ENCODE data around the gene GABRA5. TPM values are rescaled to one million over a fixed set of nuclear protein-coding genes. Genes with fewer than 3 reads are reported as not detected.
"Not testable (repeated sequence)": the region's sequence is repeated elsewhere in the genome, so short reads cannot be mapped to it uniquely, and the experiment has no call there.

Gene GABRA5
- not detected for polyA plus RNA-seq (2013, experiment 1 of 2)
- not detected for polyA plus RNA-seq (2013, experiment 2 of 2)

DNA sequence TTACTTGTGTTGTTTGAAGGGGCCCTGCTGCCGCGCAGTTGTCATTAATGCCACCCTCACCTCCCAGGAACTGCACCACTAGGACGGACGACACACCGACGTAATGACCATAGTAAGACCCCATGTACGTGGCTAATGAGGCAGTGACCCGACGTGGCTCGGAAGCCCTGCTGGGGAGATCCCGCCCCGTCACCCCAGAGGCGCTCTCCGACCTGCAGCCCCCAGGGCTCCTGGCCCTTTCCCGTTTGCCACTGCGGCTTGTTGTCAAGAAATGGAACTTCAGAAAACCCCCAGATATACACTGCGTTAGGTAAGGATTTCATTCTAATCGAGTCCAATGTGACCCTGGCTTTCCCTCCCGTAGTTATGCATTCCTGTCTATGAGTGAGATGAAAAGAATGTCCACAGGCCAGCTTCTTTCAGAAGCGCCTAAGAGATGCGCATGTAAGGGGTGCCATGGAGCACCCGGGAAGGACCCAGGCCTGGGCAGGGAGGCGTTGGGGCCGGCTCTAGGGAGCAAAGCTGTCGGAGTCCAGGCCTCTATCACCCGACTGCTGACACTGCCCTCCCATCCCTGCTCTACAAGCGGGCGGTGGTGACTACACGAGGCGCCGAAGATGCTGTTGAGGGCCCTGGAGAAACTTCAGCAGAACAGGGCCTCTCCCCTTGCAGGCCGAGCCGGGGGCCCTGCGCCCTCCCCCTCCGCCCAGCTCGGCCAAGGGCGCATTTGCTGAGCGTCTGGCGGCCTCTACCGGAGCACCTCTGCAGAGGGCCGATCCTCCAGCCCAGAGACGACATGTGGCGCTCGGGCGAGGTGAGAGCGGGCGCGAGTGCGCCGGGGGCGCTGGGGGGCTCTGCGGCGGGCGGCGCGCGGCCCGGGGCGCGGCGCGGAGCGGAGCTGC is at the start of gene GABRA5:
Gene GABRA5, plus strand, starts transcription at position 765 of the 902 bp plus-strand sequence. CDS start 2,187 bp downstream, outside the sequence.
- Histone ChIP-seq H3K9me3 (ENCODE audit: control insufficient read depth, low read length) (peaks cover 3% of the 10 kb centered on the region), H2BK120ac (ENCODE audit: low read depth, low read length) (no peak within 1 kb of the TSS), H3K36me3 (ENCODE audit: control insufficient read depth in 1 of 2, insufficient read depth in 2 of 2, low read depth in 1 of 2, low read length in 2 of 2) (no peaks in the 10 kb centered on the region), H3K27ac (ENCODE audit: low read length, poor library complexity, severe bottlenecking) (no peak within 1 kb of the TSS), H2BK15ac (ENCODE audit: low read depth, poor library complexity, severe bottlenecking) (no peak within 1 kb of the TSS), H3K79me1 (replicated peaks; ENCODE audit: low read length, poor library complexity, severe bottlenecking) (no peaks in the 10 kb centered on the region), H3K27me3 (ENCODE audit: control insufficient read depth in 1 of 2, insufficient read depth in 1 of 2, low read length in 2 of 2) (peaks cover 28 to 52% of the 10 kb centered on the region in 2 experiments), H3K4me2 (ENCODE audit: low read length, poor library complexity, severe bottlenecking) (peak within 1 kb of the TSS; percentile 52), H3K14ac (ENCODE audit: low read length in 2 of 2) (no peak within 1 kb of the TSS), H2BK5ac (ENCODE audit: low read depth, low read length, poor library complexity, severe bottlenecking) (no peak within 1 kb of the TSS), H2AK5ac (ENCODE audit: low read length, severe bottlenecking) (no peak within 1 kb of the TSS), H3K4ac (ENCODE audit: low read depth in 1 of 2, low read length in 2 of 2) (no peak within 1 kb of the TSS), H4K91ac (ENCODE audit: low read length) (no peak within 1 kb of the TSS), H3K9ac (ENCODE audit: low read length) (no peak within 1 kb of the TSS), H3K23ac (ENCODE audit: low read length in 2 of 2) (no peak within 1 kb of the TSS), H3K4me1 (ENCODE audit: control insufficient read depth, insufficient read depth, low read depth, low read length) (peaks cover 13% of the 10 kb centered on the region), H3K18ac (ENCODE audit: low read depth in 1 of 2, low read length in 2 of 2) (no peak within 1 kb of the TSS), H2AFZ (ENCODE audit: low read depth, low read length) (no peak within 1 kb of the TSS), H4K8ac (ENCODE audit: low read length) (no peak within 1 kb of the TSS), H2BK12ac (ENCODE audit: low read length in 2 of 2) (no peak within 1 kb of the TSS), H3K4me3 (ENCODE audit: insufficient read depth in 1 of 2, low read depth in 1 of 2, low read length in 2 of 2) (no peak within 1 kb of the TSS)
- 15% methylated on average over 60 of the region's 63 CpGs for WGBS
- no peak for DNase-seq

GRCh38 chr15:26831191-26831590 is 35.7 kb upstream of the GABRA5 start:
- H2BK120ac ChIP-seq (ENCODE audit: low read depth, low read length); H3K4ac ChIP-seq (ENCODE audit: low read depth in 1 of 2, low read length in 2 of 2): not testable (repeated sequence)
- over 99% methylated on average over 19 of the region's 36 CpGs for WGBS

GRCh38 chr15:26831951-26832350 is 34.9 kb upstream of the GABRA5 start:
- Histone ChIP-seq H4K91ac (ENCODE audit: low read length) (no peak overlapping the region), H3K27ac (ENCODE audit: low read length, poor library complexity, severe bottlenecking) (no peak overlapping the region), H2BK15ac (ENCODE audit: low read depth, poor library complexity, severe bottlenecking) (no peak overlapping the region), H3K4me2 (ENCODE audit: low read length, poor library complexity, severe bottlenecking) (no peak overlapping the region), H3K18ac (ENCODE audit: low read depth in 1 of 2, low read length in 2 of 2) (no peak overlapping the region), H3K79me1 (replicated peaks; ENCODE audit: low read length, poor library complexity, severe bottlenecking) (no peaks in the 10 kb centered on the region), H2BK120ac (ENCODE audit: low read depth, low read length) (no peak overlapping the region), H3K9me3 (ENCODE audit: control insufficient read depth, low read length) (peaks cover 21% of the 10 kb centered on the region), H3K36me3 (ENCODE audit: control insufficient read depth in 1 of 2, insufficient read depth in 2 of 2, low read depth in 1 of 2, low read length in 2 of 2) (no peaks in the 10 kb centered on the region), H3K14ac (ENCODE audit: low read length in 2 of 2) (no peak overlapping the region), H3K9ac (ENCODE audit: low read length) (no peak overlapping the region), H3K23ac (ENCODE audit: low read length in 2 of 2) (no peak overlapping the region), H2AFZ (ENCODE audit: low read depth, low read length) (no peak overlapping the region), H2AK5ac (ENCODE audit: low read length, severe bottlenecking) (no peak overlapping the region), H3K27me3 (ENCODE audit: control insufficient read depth in 1 of 2, insufficient read depth in 1 of 2, low read length in 2 of 2) (no peaks in the 10 kb centered on the region), H2BK5ac (ENCODE audit: low read depth, low read length, poor library complexity, severe bottlenecking) (no peak overlapping the region), H2BK12ac (ENCODE audit: low read length in 2 of 2) (no peak overlapping the region), H3K4me1 (ENCODE audit: control insufficient read depth, insufficient read depth, low read depth, low read length) (no peaks in the 10 kb centered on the region), H4K8ac (ENCODE audit: low read length) (no peak overlapping the region), H3K4ac (ENCODE audit: low read depth in 1 of 2, low read length in 2 of 2) (no peak overlapping the region), H3K4me3 (ENCODE audit: insufficient read depth in 1 of 2, low read depth in 1 of 2, low read length in 2 of 2) (no peak overlapping the region)
- 82% methylated on average over 5 of the region's 7 CpGs for WGBS
- DNase-seq: no peak

More at GRCh38 chr15:26831191-26831590, 35.7 kb upstream of the GABRA5 start:
- H3K4me3 ChIP-seq (ENCODE audit: insufficient read depth in 1 of 2, low read depth in 1 of 2, low read length in 2 of 2); H3K36me3 ChIP-seq (ENCODE audit: control insufficient read depth in 1 of 2, insufficient read depth in 2 of 2, low read depth in 1 of 2, low read length in 2 of 2); H2BK5ac ChIP-seq (ENCODE audit: low read depth, low read length, poor library complexity, severe bottlenecking); H4K8ac ChIP-seq (ENCODE audit: low read length); H3K23ac ChIP-seq (ENCODE audit: low read length in 2 of 2); H3K4me1 ChIP-seq (ENCODE audit: control insufficient read depth, insufficient read depth, low read depth, low read length); H3K14ac ChIP-seq (ENCODE audit: low read length in 2 of 2); H2AK5ac ChIP-seq (ENCODE audit: low read length, severe bottlenecking); H3K79me1 ChIP-seq (replicated peaks; ENCODE audit: low read length, poor library complexity, severe bottlenecking); H3K27me3 ChIP-seq (ENCODE audit: control insufficient read depth in 1 of 2, insufficient read depth in 1 of 2, low read length in 2 of 2); H2BK12ac ChIP-seq (ENCODE audit: low read length in 2 of 2); H2BK15ac ChIP-seq (ENCODE audit: low read depth, poor library complexity, severe bottlenecking); H3K4me2 ChIP-seq (ENCODE audit: low read length, poor library complexity, severe bottlenecking); H3K27ac ChIP-seq (ENCODE audit: low read length, poor library complexity, severe bottlenecking); DNase-seq; H3K9ac ChIP-seq (ENCODE audit: low read length); H2AFZ ChIP-seq (ENCODE audit: low read depth, low read length); H3K18ac ChIP-seq (ENCODE audit: low read depth in 1 of 2, low read length in 2 of 2): not testable (repeated sequence)
- peaks cover 15% of the 10 kb centered on the region for H3K9me3 ChIP-seq (ENCODE audit: control insufficient read depth, low read length)
- H4K91ac ChIP-seq (ENCODE audit: low read length): peak overlapping the region; percentile 50

DNA sequence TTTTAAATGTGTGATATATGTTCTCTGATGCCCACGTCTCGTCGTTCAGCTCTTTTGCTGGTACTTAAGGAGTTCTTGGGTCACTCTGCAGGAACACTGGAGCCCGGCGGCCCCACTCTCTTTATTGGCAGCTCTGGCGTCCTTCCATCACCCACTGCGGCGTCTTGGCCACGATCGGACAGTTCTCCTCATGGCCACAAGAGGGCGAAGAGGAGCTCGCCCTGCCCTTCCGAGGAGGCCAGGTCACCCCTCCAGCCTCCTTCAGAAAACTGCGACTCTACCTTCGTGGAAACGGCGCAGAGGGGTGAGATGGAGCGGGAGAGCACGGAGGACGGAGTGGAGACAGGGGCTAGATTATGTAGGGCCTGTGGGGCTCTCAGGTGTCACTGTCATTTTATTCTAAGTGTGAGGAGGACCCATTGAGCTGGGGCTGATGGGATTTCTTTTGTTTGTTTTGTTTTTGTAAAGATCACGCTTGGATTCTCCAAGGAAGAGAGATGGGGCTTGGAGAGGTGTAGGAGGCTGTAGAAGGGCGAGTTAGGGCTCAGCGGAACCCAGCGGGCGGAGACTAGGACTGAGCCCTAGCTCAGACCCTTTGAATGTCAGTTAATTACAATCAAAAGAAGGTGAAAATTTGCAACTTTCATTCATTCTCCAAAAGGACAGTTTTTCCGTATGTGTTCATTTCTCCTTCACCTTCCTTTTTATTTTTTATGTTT is 28.0 kb upstream of the GABRA5 start:
- Histone ChIP-seq H2BK15ac (ENCODE audit: low read depth, poor library complexity, severe bottlenecking) (no peak overlapping the region), H4K8ac (ENCODE audit: low read length) (no peak overlapping the region), H3K4me2 (ENCODE audit: low read length, poor library complexity, severe bottlenecking) (no peak overlapping the region), H3K4me3 (ENCODE audit: insufficient read depth in 1 of 2, low read depth in 1 of 2, low read length in 2 of 2) (no peak overlapping the region), H3K4ac (ENCODE audit: low read depth in 1 of 2, low read length in 2 of 2) (no peak overlapping the region), H4K91ac (ENCODE audit: low read length) (no peak overlapping the region), H2BK12ac (ENCODE audit: low read length in 2 of 2) (no peak overlapping the region), H3K27me3 (ENCODE audit: control insufficient read depth in 1 of 2, insufficient read depth in 1 of 2, low read length in 2 of 2) (no peaks in the 10 kb centered on the region), H2BK120ac (ENCODE audit: low read depth, low read length) (no peak overlapping the region), H3K4me1 (ENCODE audit: control insufficient read depth, insufficient read depth, low read depth, low read length) (no peaks in the 10 kb centered on the region), H3K9ac (ENCODE audit: low read length) (no peak overlapping the region), H2BK5ac (ENCODE audit: low read depth, low read length, poor library complexity, severe bottlenecking) (no peak overlapping the region), H3K27ac (ENCODE audit: low read length, poor library complexity, severe bottlenecking) (no peak overlapping the region), H2AK5ac (ENCODE audit: low read length, severe bottlenecking) (no peak overlapping the region), H3K14ac (ENCODE audit: low read length in 2 of 2) (no peak overlapping the region), H3K18ac (ENCODE audit: low read depth in 1 of 2, low read length in 2 of 2) (no peak overlapping the region), H3K79me1 (replicated peaks; ENCODE audit: low read length, poor library complexity, severe bottlenecking) (no peaks in the 10 kb centered on the region), H2AFZ (ENCODE audit: low read depth, low read length) (no peak overlapping the region), H3K9me3 (ENCODE audit: control insufficient read depth, low read length) (peaks cover 19% of the 10 kb centered on the region), H3K36me3 (ENCODE audit: control insufficient read depth in 1 of 2, insufficient read depth in 2 of 2, low read depth in 1 of 2, low read length in 2 of 2) (no peaks in the 10 kb centered on the region), H3K23ac (ENCODE audit: low read length in 2 of 2) (no peak overlapping the region)
- WGBS: 46% methylated on average over 22 of the region's 26 CpGs
- no peak for DNase-seq
